Calu3 (cell line): Measurements from ENCODE around the gene NCL. TPM values are rescaled to one million over a fixed set of nuclear protein-coding genes. Genes with fewer than 3 reads are reported as not detected.
"Not testable (repeated sequence)": the region's sequence is repeated elsewhere in the genome, so short reads cannot be mapped to it uniquely, and the experiment has no call there.

ENCODE experiments used
- BruUV-seq: library from RNA; stranded (reverse); fragments of 400-500 nt; replicated peaks from 2 replicates; lab custom pipeline; 2021; lab: Mats Ljungman, UMichigan
- CTCF ChIA-PET: fragments of 300-600 bp; sonication (Branson Sonifier 250); formaldehyde crosslinking; loops from one replicate; lab custom pipeline; 2022; ENCODE audit warnings: antibody characterized with exemption; lab: Charles Lee
- DNase-seq: peaks from one replicate; pipeline ENCODE4 v3.0.0; 2022
- H3K27ac Mint-ChIP-seq: one replicate; pipeline ENCODE4 v1.8.0; 2022; ENCODE audit warnings: mixed read lengths; ENCODE audit not compliant: unreplicated experiment
- H3K27me3 Mint-ChIP-seq: one replicate; pipeline ENCODE4 v1.8.0; 2022; ENCODE audit warnings: mixed read lengths; ENCODE audit not compliant: unreplicated experiment
- H3K36me3 Mint-ChIP-seq: one replicate; pipeline ENCODE4 v1.8.0; 2022; ENCODE audit warnings: mild to moderate bottlenecking, moderate library complexity, mixed read lengths; ENCODE audit not compliant: insufficient read depth, unreplicated experiment
- H3K4me1 Mint-ChIP-seq: one replicate; pipeline ENCODE4 v1.8.0; 2022; ENCODE audit warnings: mild to moderate bottlenecking, low read depth, mixed read lengths; ENCODE audit not compliant: unreplicated experiment
- H3K4me3 Mint-ChIP-seq: one replicate; pipeline ENCODE4 v1.8.0; 2022; ENCODE audit warnings: mild to moderate bottlenecking, low read depth, moderate library complexity, mixed read lengths; ENCODE audit not compliant: unreplicated experiment
- H3K9me3 Mint-ChIP-seq: one replicate; pipeline ENCODE4 v1.8.0; 2022; ENCODE audit warnings: low read depth, mixed read lengths; ENCODE audit not compliant: unreplicated experiment
- intact Hi-C: fragments of 100-400 bp; cut with micrococcal nuclease; formaldehyde crosslinking; loops from one replicate; pipeline ENCODE4 v1.10.0; 2022; ENCODE audit not compliant: unreplicated experiment
- total RNA-seq: library from RNA; stranded (reverse); gene quantifications from 2 replicates; pipeline ENCODE4 v1.2.3, GENCODE V29; 2022
- TF ChIP-seq, protein P1 (sequence below): fragments of 200-600 bp; IDR thresholded peaks from one replicate; pipeline ENCODE4 v1.8.0; 2022; ENCODE audit warnings: antibody characterized with exemption; ENCODE audit not compliant: unreplicated experiment

NCL gene
- total RNA-seq, 1 experiment from 2014 or later: 719 TPM

DNA sequence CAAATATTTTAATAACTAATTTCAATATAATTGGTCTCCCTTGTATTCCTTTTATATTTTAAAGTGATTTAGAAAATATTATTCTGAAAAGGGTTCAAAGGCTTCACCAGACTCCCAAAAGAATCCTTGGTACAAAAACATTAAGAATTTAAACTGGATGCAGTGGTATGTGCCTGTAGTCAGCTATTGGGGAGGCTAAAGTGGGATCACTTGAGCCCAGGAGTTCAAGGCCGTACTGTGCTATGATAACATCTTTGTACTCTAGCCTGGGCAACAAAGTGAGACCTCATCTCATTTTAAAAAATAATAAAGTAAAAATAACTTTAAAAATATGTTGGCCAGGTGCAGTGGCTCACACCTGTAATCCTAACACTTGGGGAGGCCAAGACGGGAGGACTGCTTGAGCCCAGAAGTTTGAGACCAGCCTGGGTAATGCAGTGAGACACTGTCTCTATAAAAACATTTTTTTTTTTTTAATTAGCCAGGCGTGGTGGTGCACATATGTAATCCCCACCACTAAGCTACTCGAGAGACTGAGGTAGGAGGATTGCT lies 14.7 kb downstream of the NCL start:
- Mint-ChIP-seq H3K4me1 (no peaks in the 10 kb centered on the region), H3K9me3 (no peaks in the 10 kb centered on the region), H3K36me3 (peaks cover 42% of the 10 kb centered on the region), H3K4me3 (no peak overlapping the region), H3K27ac (no peak overlapping the region), H3K27me3 (no peaks in the 10 kb centered on the region)
- CTCF ChIA-PET: no interaction called here
- no TSS peak for BruUV-seq
- DNase-seq: no peak
- TF ChIP-seq, protein P1, sequence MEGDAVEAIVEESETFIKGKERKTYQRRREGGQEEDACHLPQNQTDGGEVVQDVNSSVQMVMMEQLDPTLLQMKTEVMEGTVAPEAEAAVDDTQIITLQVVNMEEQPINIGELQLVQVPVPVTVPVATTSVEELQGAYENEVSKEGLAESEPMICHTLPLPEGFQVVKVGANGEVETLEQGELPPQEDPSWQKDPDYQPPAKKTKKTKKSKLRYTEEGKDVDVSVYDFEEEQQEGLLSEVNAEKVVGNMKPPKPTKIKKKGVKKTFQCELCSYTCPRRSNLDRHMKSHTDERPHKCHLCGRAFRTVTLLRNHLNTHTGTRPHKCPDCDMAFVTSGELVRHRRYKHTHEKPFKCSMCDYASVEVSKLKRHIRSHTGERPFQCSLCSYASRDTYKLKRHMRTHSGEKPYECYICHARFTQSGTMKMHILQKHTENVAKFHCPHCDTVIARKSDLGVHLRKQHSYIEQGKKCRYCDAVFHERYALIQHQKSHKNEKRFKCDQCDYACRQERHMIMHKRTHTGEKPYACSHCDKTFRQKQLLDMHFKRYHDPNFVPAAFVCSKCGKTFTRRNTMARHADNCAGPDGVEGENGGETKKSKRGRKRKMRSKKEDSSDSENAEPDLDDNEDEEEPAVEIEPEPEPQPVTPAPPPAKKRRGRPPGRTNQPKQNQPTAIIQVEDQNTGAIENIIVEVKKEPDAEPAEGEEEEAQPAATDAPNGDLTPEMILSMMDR: no peak
- intact Hi-C loops: no loop called here

DNA sequence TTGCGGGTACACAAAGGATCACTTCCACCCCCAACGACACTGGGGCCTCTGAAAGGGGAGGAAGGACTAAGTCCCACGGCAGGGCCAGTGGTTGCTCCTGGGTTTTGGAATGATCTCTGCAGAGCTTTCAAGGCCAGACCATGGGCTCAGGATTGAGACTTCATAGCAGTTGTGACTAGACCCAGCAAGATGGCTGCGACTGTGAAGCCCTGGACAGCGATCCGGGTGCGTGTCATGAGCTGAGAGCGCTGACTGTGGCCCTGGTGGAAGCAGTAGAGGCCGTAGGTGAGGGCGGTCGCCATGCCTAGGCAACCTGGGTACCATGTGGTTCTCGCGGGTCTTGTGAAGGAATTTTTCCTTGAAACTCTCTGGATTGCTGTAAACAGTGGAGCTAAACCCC lies 27.3 kb downstream of the NCL start:
- Mint-ChIP-seq H3K27ac (no peak overlapping the region), H3K4me1 (no peaks in the 10 kb centered on the region), H3K36me3 (no peaks in the 10 kb centered on the region), H3K4me3 (no peak overlapping the region), H3K9me3 (peaks cover 3% of the 10 kb centered on the region), H3K27me3 (no peaks in the 10 kb centered on the region)
- intact Hi-C loops: no loop called here
- no peak for DNase-seq
- TF ChIP-seq, protein P1: no peak
- no TSS peak for BruUV-seq
- CTCF ChIA-PET: interaction anchor here (0.6 kb wide), 1 partner anchor 1359 kb away, joined by 3 read pairs; no protein-coding TSS in a partner anchor

GRCh38 chr2:231433990-231434389 lies 30.3 kb downstream of the NCL start:
- Mint-ChIP-seq H3K4me3 (no peak overlapping the region), H3K27me3 (peaks cover 19% of the 10 kb centered on the region), H3K9me3 (peaks cover 17% of the 10 kb centered on the region), H3K4me1 (no peaks in the 10 kb centered on the region), H3K27ac (no peak overlapping the region), H3K36me3 (no peaks in the 10 kb centered on the region)
- DNase-seq: no peak
- CTCF ChIA-PET: no interaction called here
- intact Hi-C loops: no loop called here
- no TSS peak for BruUV-seq
- TF ChIP-seq, protein P1: no peak

GRCh38 chr2:231431606-231432005 lies 32.7 kb downstream of the NCL start:
- Mint-ChIP-seq H3K36me3 (no peaks in the 10 kb centered on the region), H3K27ac (no peak overlapping the region), H3K27me3 (peaks cover 19% of the 10 kb centered on the region), H3K4me1 (no peaks in the 10 kb centered on the region), H3K9me3 (peaks cover 17% of the 10 kb centered on the region), H3K4me3 (no peak overlapping the region)
- CTCF ChIA-PET: no interaction called here
- DNase-seq: no peak
- TF ChIP-seq, protein P1: no peak
- intact Hi-C loops: no loop called here
- no TSS peak for BruUV-seq

DNA sequence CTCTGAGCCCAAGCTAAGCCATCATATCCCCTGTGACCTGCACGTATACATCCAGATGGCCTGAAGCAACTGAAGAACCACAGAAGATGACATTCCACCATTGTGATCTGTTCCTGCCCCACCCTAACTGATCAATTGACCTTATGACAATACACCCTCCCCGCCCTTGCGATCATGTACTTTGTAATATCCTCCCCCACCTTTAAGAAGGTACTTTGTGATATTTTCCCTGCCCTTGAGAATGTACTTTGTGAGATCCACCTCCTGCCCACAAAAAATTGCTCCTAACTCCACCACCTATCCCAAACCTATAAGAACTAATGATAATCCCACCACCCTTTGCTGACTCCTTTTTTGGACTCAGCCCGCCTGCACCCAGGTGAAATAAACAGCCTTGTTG lies 33.8 kb downstream of the NCL start:
- DNase-seq, H3K27ac Mint-ChIP-seq, BruUV-seq, H3K36me3 Mint-ChIP-seq, intact Hi-C loops, CTCF ChIA-PET, H3K4me1 Mint-ChIP-seq, H3K4me3 Mint-ChIP-seq: not testable (repeated sequence)
- H3K27me3 Mint-ChIP-seq: peaks cover 19% of the 10 kb centered on the region
- H3K9me3 Mint-ChIP-seq: peaks cover 16% of the 10 kb centered on the region
